BJ (cell line): ENCODE data around the gene DLG2. TPM values are rescaled to one million over a fixed set of nuclear protein-coding genes. Genes with fewer than 3 reads are reported as not detected.
A peak's percentile ranks its signal among the peaks of the same experiment; 100 is the strongest.

Source experiments
- CTCF ChIA-PET: fragments of 350-600 bp; formaldehyde crosslinking; extraction: SDS; loops from one replicate; lab custom pipeline; 2021; ENCODE audit warnings: antibody characterized with exemption, inconsistent platforms; lab: Yijun Ruan, JAX
- POLR2A ChIA-PET: fragments of 300-600 bp; sonication (Branson Sonifier 250); formaldehyde crosslinking; extraction: SDS; loops from one replicate; lab custom pipeline; 2021; ENCODE audit warnings: antibody characterized with exemption; lab: Charles Lee
- DNase-seq: peaks from one replicate; pipeline ENCODE4 v3.0.0-alpha.2; 2011; ENCODE audit warnings: low read depth
- H3K27me3 ChIP-seq: 2 replicates; pipeline ENCODE4 v1.6.0; 2011; ENCODE audit warnings: low read length; ENCODE audit not compliant: control insufficient read depth, insufficient read depth
- H3K36me3 ChIP-seq: 2 replicates; pipeline ENCODE4 v1.5.1; 2011; ENCODE audit warnings: low read length; ENCODE audit not compliant: control insufficient read depth, insufficient read depth
- H3K4me3 ChIP-seq: 2 replicates; pipeline ENCODE4 v1.5.1; 2011; ENCODE audit warnings: low read depth, mild to moderate bottlenecking, control low read depth, low read length
- polyA plus RNA-seq: library from polyadenylated mRNA; depleted of rRNA; stranded (reverse); fragments of >200 nt; gene quantifications from 2 replicates; pipeline ENCODE4 v1.2.3, GENCODE V29; 2011
- TF ChIP-seq, protein P1 (sequence below): IDR thresholded peaks from 2 replicates; pipeline ENCODE4 v1.5.1; 2011; ENCODE audit warnings: low read depth, mild to moderate bottlenecking, control low read depth, inconsistent platforms, low read length, moderate library complexity; ENCODE audit not compliant: insufficient read depth

The DLG2 gene
- polyA plus RNA-seq, 1 experiment = 0.28 TPM

DNA sequence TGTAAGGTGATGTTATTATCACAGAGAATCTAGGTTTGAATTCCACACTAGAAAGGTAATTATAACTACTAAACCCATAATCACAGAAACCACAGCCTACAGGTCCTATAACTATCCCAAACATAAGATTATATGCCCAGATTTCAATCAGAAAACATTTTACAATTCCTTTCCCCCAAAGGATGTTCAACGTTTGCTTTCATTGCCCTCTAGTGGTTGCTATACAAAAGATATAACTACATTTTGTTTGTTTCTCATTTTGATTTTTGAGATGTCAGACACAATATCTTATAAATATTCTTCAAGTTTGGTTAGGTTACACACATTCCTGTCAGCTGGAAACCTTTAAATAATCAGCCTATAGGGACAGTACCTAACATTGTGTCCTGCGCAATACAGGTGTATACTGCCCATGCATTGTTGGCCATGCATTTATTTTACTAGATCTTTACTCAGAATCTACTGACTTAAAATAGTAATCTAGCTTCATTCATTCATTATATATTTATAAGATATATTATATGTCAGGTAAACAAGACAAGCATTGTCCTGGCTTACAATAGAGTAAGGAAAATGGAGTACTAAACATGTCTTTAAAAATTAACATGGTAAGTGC, 1810.5 kb downstream of the DLG2 start:
- no peaks in the 10 kb centered on the region; the same call in 1 of the 2 replicates for H3K27me3 ChIP-seq
- DNase-seq = no peak
- no peaks in the 10 kb centered on the region for H3K36me3 ChIP-seq
- POLR2A ChIA-PET = no interaction called here
- TF ChIP-seq, protein P1, sequence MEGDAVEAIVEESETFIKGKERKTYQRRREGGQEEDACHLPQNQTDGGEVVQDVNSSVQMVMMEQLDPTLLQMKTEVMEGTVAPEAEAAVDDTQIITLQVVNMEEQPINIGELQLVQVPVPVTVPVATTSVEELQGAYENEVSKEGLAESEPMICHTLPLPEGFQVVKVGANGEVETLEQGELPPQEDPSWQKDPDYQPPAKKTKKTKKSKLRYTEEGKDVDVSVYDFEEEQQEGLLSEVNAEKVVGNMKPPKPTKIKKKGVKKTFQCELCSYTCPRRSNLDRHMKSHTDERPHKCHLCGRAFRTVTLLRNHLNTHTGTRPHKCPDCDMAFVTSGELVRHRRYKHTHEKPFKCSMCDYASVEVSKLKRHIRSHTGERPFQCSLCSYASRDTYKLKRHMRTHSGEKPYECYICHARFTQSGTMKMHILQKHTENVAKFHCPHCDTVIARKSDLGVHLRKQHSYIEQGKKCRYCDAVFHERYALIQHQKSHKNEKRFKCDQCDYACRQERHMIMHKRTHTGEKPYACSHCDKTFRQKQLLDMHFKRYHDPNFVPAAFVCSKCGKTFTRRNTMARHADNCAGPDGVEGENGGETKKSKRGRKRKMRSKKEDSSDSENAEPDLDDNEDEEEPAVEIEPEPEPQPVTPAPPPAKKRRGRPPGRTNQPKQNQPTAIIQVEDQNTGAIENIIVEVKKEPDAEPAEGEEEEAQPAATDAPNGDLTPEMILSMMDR = peak; percentile 57
- CTCF ChIA-PET = interaction anchor here (0.6 to 4.9 kb wide), 23 partner anchors 9 to 1136 kb away, joined by 3 to 25 read pairs (median 5); no protein-coding TSS in a partner anchor
- H3K4me3 ChIP-seq = no peak overlapping the region

DNA sequence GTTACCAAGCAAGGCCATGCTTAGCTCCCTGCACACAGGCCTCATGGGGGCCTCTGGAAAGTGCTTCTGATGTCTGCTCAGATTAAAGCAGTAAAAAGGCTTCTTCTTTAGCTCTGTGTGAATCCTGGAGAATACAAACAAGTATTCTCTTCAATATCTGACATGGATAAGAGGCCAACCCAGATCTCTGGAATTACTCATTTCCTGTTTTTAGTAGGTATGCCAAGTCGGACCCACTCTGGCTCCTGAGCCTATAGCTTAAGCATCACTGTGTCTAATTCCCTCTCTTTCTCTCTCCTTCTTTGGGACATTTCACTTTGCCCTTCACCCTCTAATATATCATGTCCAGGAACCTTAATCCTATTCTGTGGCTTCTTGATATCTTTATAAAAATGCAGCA, 1811.4 kb downstream of the DLG2 start:
- no peaks in the 10 kb centered on the region; the same call in 1 of the 2 replicates for H3K27me3 ChIP-seq
- ChIA-PET CTCF (interaction anchor here (0.8 to 4.9 kb wide), 21 partner anchors 8 to 1097 kb away, joined by 3 to 25 read pairs (median 4); no protein-coding TSS in a partner anchor), POLR2A (interaction anchor here (0.6 kb wide), 1 partner anchor 266 kb away, joined by 4 read pairs; no protein-coding TSS in a partner anchor)
- DNase-seq = no peak
- no peaks in the 10 kb centered on the region for H3K36me3 ChIP-seq
- no peak overlapping the region for H3K4me3 ChIP-seq
- TF ChIP-seq, protein P1 = no peak

DNA sequence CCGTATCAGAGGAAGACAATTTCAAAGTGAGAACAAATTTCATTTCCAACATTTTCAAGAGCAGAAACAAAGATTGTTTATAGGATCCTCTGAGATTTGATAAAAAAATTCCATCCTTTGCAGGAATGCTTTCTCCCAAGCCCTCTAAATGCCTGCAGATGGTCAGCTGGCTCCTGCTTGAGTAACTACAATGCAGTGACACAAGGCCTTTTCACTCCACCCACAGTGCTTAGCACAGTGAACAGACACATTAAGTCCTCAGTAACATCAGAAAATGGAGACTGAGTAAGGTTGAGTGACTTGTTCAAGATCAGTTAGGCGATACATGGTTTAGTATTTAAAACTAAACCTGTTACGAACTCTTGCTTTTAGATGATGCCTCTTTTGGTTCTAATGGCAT, 1813.8 kb downstream of the DLG2 start:
- TF ChIP-seq, protein P1 = no peak
- ChIA-PET CTCF (interaction anchor here (1.3 kb wide), 1 partner anchor 14 kb away, joined by 4 read pairs; no protein-coding TSS in a partner anchor), POLR2A (interaction anchor here (0.5 kb wide), 1 partner anchor 312 kb away, joined by 3 read pairs; no protein-coding TSS in a partner anchor)
- no peak overlapping the region for H3K4me3 ChIP-seq
- H3K27me3 ChIP-seq = peaks cover 2% of the 10 kb centered on the region; the same call in 1 of the 2 replicates
- H3K36me3 ChIP-seq = no peaks in the 10 kb centered on the region
- no peak for DNase-seq

DNA sequence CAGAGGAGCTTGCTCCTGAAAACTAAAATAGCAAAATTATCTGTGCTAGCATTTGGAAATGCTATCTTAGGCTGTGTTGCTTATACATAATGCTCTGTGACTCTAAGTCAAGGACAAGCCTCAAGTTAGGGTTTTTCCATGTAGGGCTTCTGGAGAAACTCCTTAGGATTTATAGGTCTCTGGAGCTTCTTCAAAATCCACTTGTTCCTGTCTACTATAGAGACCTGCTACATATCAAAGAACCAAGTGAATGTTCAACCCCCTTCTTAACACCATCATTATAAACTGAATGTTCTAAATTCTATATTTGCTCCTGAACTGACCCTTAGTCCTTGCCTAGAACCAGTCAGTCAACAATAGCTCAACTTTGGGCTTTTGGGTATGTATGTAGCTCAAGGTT, 1817.9 kb downstream of the DLG2 start:
- DNase-seq = no peak
- Histone ChIP-seq H3K36me3 (no peaks in the 10 kb centered on the region), H3K27me3 (peaks cover 3% of the 10 kb centered on the region; the same call in 1 of the 2 replicates), H3K4me3 (no peak overlapping the region)
- ChIA-PET CTCF (no interaction called here), POLR2A (no interaction called here)
- TF ChIP-seq, protein P1 = no peak

DNA sequence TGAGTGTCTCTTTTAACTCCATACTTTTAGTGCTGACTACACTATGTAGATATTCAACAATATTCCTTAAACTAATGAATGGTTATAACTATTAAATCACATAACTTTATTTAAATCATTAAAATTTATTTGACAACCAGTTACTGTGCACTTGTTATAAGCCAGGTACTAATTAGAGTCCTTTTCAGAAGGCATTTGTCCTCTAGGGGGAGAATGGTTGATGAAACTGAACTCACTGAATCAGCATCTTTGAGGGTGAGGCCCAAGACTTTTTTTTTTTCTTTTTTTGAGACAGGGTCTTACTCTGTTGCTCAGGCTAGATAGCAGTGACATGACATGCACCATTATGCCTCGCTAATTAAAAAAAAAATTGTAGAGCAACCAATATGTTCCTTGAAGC, 1825.3 kb downstream of the DLG2 start:
- CTCF ChIA-PET = interaction anchor here (3.1 kb wide), 1 partner anchor 15 kb away, joined by 18 read pairs; no protein-coding TSS in a partner anchor
- H3K4me3 ChIP-seq = no peak overlapping the region
- no peak for DNase-seq
- H3K36me3 ChIP-seq = no peaks in the 10 kb centered on the region
- POLR2A ChIA-PET = no interaction called here
- H3K27me3 ChIP-seq = no peaks in the 10 kb centered on the region
- TF ChIP-seq, protein P1 = peak; percentile 33; the same call in 1 of the 2 replicates
